Choroid plexus epithelial cell (primary cell): Measurements from ENCODE around the gene FAM13A.
A peak's percentile ranks its signal among the peaks of the same experiment; 100 is the strongest.
"Not testable (repeated sequence)": the region's sequence is repeated elsewhere in the genome, so short reads cannot be mapped to it uniquely, and the experiment has no call there.

ENCODE experiments used
- DNase-seq: peaks from one replicate; pipeline ENCODE4 v3.0.0-alpha.2; 2010; ENCODE audit warnings: low read depth
- H3K4me3 ChIP-seq: 2 replicates; pipeline ENCODE4 v1.5.1; 2011; ENCODE audit warnings: low read depth, mild to moderate bottlenecking, control low read depth, low read length, moderate library complexity
- CTCF ChIP-seq: conservative IDR thresholded peaks from 2 replicates; pipeline ENCODE4 v1.5.1; 2011; ENCODE audit warnings: low read depth, mild to moderate bottlenecking, control low read depth, inconsistent platforms, low read length, moderate library complexity

The FAM13A gene

GRCh38 chr4:88908003-88908402 is 149.0 kb downstream of the FAM13A start:
- DNase-seq: peak; percentile 4
- TF ChIP-seq CTCF: no peak
- H3K4me3 ChIP-seq: no peak overlapping the region

- no peak for TF ChIP-seq CTCF
- DNase-seq: no peak
Measured at GRCh38 chr4:88907478-88907877, 149.5 kb downstream of the FAM13A start.

GRCh38 chr4:88904240-88904639 is 152.7 kb downstream of the FAM13A start:
- not testable (repeated sequence) for H3K4me3 ChIP-seq, DNase-seq

More at GRCh38 chr4:88907478-88907877, 149.5 kb downstream of the FAM13A start:
- no peak overlapping the region for H3K4me3 ChIP-seq

GRCh38 chr4:88900432-88900831 is 156.6 kb downstream of the FAM13A start:
- TF ChIP-seq CTCF: no peak
- DNase-seq: peak; percentile 71

GRCh38 chr4:88897752-88898151 is 159.2 kb downstream of the FAM13A start:
- no peak for DNase-seq
- TF ChIP-seq CTCF: no peak

More at GRCh38 chr4:88900432-88900831, 156.6 kb downstream of the FAM13A start:
- H3K4me3 ChIP-seq: no peak overlapping the region

GRCh38 chr4:88897180-88897579 is 159.8 kb downstream of the FAM13A start:
- H3K4me3 ChIP-seq: no peak overlapping the region

More at GRCh38 chr4:88897752-88898151, 159.2 kb downstream of the FAM13A start:
- H3K4me3 ChIP-seq: no peak overlapping the region

GRCh38 chr4:88893961-88894360 is 163.0 kb downstream of the FAM13A start:
- DNase-seq: peak; percentile 34
- no peak for TF ChIP-seq CTCF
- no peak overlapping the region for H3K4me3 ChIP-seq

More at GRCh38 chr4:88897180-88897579, 159.8 kb downstream of the FAM13A start:
- no peak for TF ChIP-seq CTCF
- DNase-seq: no peak
